GM10248 (cell line): Measurements from ENCODE around the gene DPEP2.
"Not testable (repeated sequence)": the region's sequence is repeated elsewhere in the genome, so short reads cannot be mapped to it uniquely, and the experiment has no call there.

Experiments used
- CTCF ChIA-PET: fragments of 300-600 bp; sonication (Branson Sonifier 250); formaldehyde crosslinking; extraction: SDS; loops from one replicate; lab custom pipeline; 2021; ENCODE audit warnings: antibody characterized with exemption; lab: Yijun Ruan, JAX
- POLR2A ChIA-PET: fragments of 350-650 bp; sonication (Branson Sonifier 250); formaldehyde crosslinking; extraction: SDS; loops from one replicate; lab custom pipeline; 2020; ENCODE audit warnings: antibody characterized with exemption; lab: Yijun Ruan, JAX
- DNase-seq: peaks from one replicate; pipeline ENCODE4 v3.0.0; 2012; ENCODE audit errors: extremely low spot score
- TF ChIP-seq, protein P1 (sequence below): IDR thresholded peaks from 2 replicates; pipeline ENCODE4 v1.5.1; 2012; ENCODE audit warnings: mild to moderate bottlenecking, low read depth; ENCODE audit errors: extremely low read depth, missing control alignments, control extremely low read depth

Gene DPEP2

DNA sequence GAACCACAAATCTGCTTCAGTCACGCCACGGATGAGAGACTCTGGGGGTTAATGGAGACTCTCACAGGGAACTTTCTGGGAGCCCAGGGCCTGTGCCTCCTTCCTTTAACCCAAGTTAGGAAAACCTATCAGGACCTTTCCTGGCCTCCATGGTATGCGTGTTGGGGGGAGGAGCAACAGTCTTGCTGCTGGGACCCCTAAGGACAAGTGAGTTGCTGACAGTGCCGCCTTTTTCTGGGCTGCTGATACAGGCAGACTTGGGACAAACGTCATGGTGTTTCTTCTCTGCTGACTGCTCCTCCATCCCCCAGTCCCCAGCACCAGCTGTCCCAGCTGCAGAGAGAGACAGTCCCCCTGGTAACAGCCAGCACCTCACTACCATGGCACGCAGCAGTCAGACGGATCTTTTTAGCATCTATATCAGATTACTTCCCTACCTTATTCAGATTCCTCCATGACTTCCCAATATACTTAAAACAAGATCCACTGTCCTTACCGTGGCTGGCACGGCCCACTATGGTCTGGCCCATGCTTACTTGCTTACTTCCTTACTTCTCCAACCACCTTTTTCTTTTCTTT is 10.0 kb upstream of the DPEP2 start:
- TF ChIP-seq, protein P1, sequence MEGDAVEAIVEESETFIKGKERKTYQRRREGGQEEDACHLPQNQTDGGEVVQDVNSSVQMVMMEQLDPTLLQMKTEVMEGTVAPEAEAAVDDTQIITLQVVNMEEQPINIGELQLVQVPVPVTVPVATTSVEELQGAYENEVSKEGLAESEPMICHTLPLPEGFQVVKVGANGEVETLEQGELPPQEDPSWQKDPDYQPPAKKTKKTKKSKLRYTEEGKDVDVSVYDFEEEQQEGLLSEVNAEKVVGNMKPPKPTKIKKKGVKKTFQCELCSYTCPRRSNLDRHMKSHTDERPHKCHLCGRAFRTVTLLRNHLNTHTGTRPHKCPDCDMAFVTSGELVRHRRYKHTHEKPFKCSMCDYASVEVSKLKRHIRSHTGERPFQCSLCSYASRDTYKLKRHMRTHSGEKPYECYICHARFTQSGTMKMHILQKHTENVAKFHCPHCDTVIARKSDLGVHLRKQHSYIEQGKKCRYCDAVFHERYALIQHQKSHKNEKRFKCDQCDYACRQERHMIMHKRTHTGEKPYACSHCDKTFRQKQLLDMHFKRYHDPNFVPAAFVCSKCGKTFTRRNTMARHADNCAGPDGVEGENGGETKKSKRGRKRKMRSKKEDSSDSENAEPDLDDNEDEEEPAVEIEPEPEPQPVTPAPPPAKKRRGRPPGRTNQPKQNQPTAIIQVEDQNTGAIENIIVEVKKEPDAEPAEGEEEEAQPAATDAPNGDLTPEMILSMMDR: no peak
- POLR2A ChIA-PET: no interaction called here
- no peak for DNase-seq
- CTCF ChIA-PET: interaction anchor here (1.4 kb wide), 1 partner anchor 26 kb away, joined by 3 read pairs; no protein-coding TSS in a partner anchor

DNA sequence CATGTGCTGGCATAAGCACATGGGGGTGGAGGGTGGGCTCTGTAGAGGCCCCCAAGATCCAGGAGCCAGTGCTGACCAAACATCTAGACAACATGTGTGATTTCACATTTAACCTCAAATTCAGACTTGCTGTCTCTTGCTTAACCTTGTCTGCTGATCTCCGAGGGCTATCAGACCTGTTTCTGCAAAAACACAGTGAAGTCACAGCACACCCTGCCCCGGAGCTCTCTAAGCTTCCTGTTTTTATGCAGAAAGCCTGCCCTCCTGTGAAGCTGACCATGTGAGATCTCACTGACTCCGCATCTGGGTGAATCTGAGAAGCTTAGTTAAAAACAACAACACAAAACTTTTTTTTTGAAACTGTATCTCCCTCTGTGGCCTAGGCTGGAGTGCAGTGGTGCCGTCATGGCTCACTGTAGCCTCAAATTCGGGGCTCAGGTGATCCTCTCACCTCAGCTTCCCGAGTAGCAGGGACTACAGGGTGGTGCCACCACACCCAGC is 6.6 kb upstream of the DPEP2 start:
- no peak for DNase-seq
- CTCF ChIA-PET: interaction anchor here (1.0 to 4.5 kb wide), 5 partner anchors 10 to 224 kb away, joined by 4 to 12 read pairs (median 5); partner anchors contain the start of genes DDX28 and DUS2
- POLR2A ChIA-PET: no interaction called here
- TF ChIP-seq, protein P1: no peak

DNA sequence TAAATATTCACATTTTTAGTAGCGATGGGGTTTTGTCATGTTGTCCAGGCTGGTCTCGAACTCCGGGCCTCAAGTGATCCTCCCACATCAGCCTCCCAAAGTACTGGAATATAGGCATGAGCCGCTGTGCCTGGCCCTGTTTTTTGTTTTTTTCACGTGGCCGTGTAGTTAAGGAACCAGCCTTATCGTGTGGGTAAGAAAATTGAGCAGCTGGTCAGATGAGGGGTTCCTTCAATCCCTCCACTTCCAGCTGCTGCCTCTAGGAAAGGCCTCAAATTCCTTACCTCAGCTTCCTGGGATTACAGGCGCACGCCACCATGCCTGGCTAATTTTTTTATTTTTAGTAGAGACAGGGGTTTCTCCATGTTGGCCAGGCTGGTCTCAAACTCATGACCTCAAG is 5.9 kb upstream of the DPEP2 start:
- no peak for DNase-seq
- TF ChIP-seq, protein P1: no peak
- ChIA-PET CTCF (interaction anchor here (1.0 to 4.5 kb wide), 3 partner anchors 9 to 18 kb away, joined by 5 to 12 read pairs (median 7); partner anchors contain the start of genes DDX28 and DUS2), POLR2A (no interaction called here)

DNA sequence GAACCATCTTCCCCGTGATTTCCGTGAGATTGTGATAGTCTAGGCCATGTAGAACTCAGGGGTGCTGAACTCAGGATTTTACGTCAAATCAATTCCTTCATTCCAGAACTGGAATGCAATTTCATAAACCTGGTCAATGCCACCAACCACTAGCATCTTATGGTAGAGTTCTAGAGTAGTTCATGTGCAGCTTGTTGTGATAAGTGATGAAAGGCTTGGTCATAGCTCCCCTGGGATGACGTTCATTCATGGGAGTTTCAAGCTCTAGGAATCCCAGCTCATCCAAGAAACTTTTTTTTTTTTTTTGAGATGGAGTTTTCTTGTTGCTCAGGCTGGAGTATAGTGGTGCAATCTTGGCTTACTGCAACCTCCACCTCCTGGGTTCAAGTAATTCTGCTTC is 3.7 kb upstream of the DPEP2 start:
- no peak for DNase-seq
- TF ChIP-seq, protein P1: no peak
- ChIA-PET CTCF (interaction anchor here (1.0 to 4.5 kb wide), 9 partner anchors 9 to 61 kb away, joined by 4 to 12 read pairs (median 6); partner anchors contain the start of genes DDX28, DPEP2NB and DUS2), POLR2A (interaction anchor here (0.6 kb wide), 1 partner anchor 158 kb away, joined by 3 read pairs; no protein-coding TSS in a partner anchor)

DNA sequence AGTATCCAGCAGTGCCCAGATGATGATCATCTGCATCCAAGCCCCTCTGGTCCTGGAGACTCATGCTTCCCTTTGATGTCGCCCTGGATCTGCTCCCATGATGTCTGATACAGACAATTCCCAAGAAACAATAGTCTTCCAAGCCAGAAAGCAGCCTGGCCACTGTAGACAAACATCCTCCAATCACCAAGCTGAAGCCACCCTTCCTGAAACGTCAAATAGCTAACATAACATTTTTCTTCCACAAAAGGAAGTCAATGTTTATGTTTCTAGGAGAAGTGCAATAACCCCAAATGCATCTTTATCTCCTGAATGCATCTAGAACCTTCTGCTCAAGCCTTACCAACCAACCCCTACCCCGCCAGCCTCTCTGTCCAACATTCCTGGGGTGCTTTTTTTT is 1.2 kb upstream of the DPEP2 start:
- POLR2A ChIA-PET: no interaction called here
- DNase-seq: no peak
- TF ChIP-seq, protein P1: no peak
- CTCF ChIA-PET: interaction anchor here (1.2 to 1.4 kb wide), 2 partner anchors 29 to 66 kb away, joined by 3 read pairs; no protein-coding TSS in a partner anchor

DNA sequence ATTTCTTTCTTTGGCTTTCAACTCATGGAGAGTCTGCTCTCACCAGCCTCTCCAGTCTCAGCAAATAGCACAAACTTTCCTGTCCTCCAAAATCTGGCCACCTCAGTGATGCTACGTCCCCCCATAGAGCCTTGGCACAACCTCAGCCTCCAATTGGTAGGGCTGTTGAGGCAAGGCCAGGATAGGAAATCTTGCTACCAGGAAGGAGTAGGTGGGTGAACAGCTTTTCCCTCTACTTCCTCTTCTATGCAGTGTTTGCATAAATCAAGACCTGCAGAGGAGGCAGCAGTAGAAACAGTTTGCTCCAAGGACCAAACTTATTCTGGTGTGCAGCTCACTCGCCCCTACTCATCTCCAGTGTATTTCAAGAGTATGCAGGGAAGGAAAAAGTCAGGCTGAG is 701 bp upstream of the DPEP2 start:
- POLR2A ChIA-PET: no interaction called here

DNA sequence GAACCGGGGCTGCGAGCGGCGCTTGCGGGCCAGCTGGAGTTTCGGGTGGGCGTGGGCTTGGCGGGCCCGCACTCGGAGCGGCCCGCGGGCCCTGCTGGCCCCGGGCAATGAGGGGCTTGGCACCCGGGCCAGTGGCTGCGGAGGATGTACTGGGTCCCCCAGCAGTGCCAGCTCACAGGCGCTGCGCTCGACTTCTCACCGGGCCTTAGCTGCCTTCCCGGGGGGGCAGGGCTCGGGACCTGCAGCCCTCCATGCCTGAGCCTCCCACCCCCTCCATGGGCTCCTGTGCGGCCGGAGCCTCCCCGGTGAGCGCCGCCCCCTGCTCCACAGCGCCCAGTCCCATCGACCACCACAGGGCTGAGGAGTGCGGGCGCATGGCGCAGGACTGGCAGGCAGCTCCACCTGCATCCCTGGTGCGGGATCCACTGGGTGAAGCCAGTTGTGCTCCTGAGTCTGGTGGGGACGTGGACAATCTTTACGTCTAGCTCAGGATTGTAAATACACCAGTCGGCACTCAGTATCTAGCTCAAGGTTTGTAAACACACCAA is 979 bp downstream of the DPEP2 start:
- POLR2A ChIA-PET: interaction anchor here (0.6 kb wide), 2 partner anchors 25 to 30 kb away, joined by 4 to 7 read pairs; partner anchors contain the start of genes DDX28 and DUS2
- CTCF ChIA-PET: interaction anchor here (1.3 to 1.6 kb wide), 4 partner anchors 20 to 86 kb away, joined by 3 to 6 read pairs (median 4); no protein-coding TSS in a partner anchor
- DNase-seq: not testable (repeated sequence)

More for the DNA sequence above, 701 bp upstream of the DPEP2 start:
- no peak for DNase-seq
- TF ChIP-seq, protein P1: no peak
- CTCF ChIA-PET: interaction anchor here (1.2 to 1.4 kb wide), 3 partner anchors 30 to 74 kb away, joined by 3 read pairs; no protein-coding TSS in a partner anchor
